A549 (cell line): ENCODE results near the gene INPP4B. TPM values are rescaled to one million over a fixed set of nuclear protein-coding genes. Genes with fewer than 3 reads are reported as not detected.

Source experiments
- ATAC-seq, 2 experiments: fragments of 200-7000 bp in 1 of 2; fragments of >200 bp in 1 of 2; cut with Nextera tagmentation in 1 of 2; cut with Tn5 transposase in 1 of 2; 3 replicates each; pipeline versions ENCODE4 v1.8.0 to v1.9.1; 2018 to 2020; ENCODE audit warnings: mild to moderate bottlenecking in 1 of 2, moderate library complexity in 1 of 2
- CTCF ChIA-PET: fragments of 300-600 bp; sonication (Branson Sonifier 250); formaldehyde crosslinking; extraction: SDS; loops from one replicate; lab custom pipeline; 2021; ENCODE audit warnings: antibody characterized with exemption, inconsistent platforms; lab: Yijun Ruan, JAX
- POLR2A ChIA-PET: fragments of 350-600 bp; formaldehyde crosslinking; extraction: SDS; loops from one replicate; lab custom pipeline; 2021; ENCODE audit warnings: antibody characterized with exemption, inconsistent platforms; lab: Yijun Ruan, JAX
- DNase-seq, 2 experiments: peaks; one replicate each; pipeline versions ENCODE4 v3.0.0 to v3.0.0-alpha.2; 2011 to 2016; ENCODE audit warnings: low read depth in 1 of 2, low spot score in 1 of 2
- FAIRE-seq: peaks from 2 replicates; lab custom pipeline; 2011; peaks lifted over from hg19 to GRCh38; lab: Jason Lieb, UNC
- H3K27ac ChIP-seq, 2 experiments: fragments of >200 bp; sonication (Bioruptor Twin); formaldehyde crosslinking; 3 replicates each; pipeline ENCODE4 v1.5.1; 2016 to 2017
- H3K4me1 ChIP-seq: fragments of >200 bp; sonication (Bioruptor Twin); formaldehyde crosslinking; 3 replicates; pipeline ENCODE4 v1.6.1; 2016
- H3K4me2 ChIP-seq: fragments of >200 bp; sonication (Bioruptor Twin); formaldehyde crosslinking; 3 replicates; pipeline ENCODE4 v1.6.1; 2016
- H3K4me3 ChIP-seq: fragments of >200 bp; sonication (Bioruptor Twin); formaldehyde crosslinking; 3 replicates; pipeline ENCODE4 v1.5.1; 2016
- H3K9me3 ChIP-seq: fragments of >200 bp; sonication (Bioruptor Twin); formaldehyde crosslinking; 3 replicates; pipeline ENCODE4 v1.6.1; 2016
- BHLHE40 ChIP-seq: IDR thresholded peaks from 2 replicates; pipeline ENCODE4 v1.6.1; 2012; ENCODE audit warnings: low read depth, low read length, inconsistent platforms
- CBX2 ChIP-seq: fragments of 200-600 bp; sonication (generic); IDR thresholded peaks from 2 replicates; pipeline ENCODE4 v1.6.1; 2016; ENCODE audit warnings: low read depth, mild to moderate bottlenecking, borderline replicate concordance
- CBX8 ChIP-seq: fragments of 200-600 bp; sonication (generic); IDR thresholded peaks from 2 replicates; pipeline ENCODE4 v1.6.1; 2016
- CEBPB ChIP-seq, 2 experiments: fragments of >200 bp in 1 of 2; sonication (Bioruptor Twin) in 1 of 2; formaldehyde crosslinking in 1 of 2; IDR thresholded peaks; 2 replicates each; pipeline ENCODE4 v1.6.1; 2012 to 2016
- CHD4 ChIP-seq: fragments of 200-600 bp; sonication (generic); IDR thresholded peaks from 2 replicates; pipeline ENCODE4 v1.6.1; 2016; ENCODE audit warnings: antibody characterized with exemption, mild to moderate bottlenecking, borderline replicate concordance
- EHF ChIP-seq: fragments of 250-450 bp; sonication (Bioruptor Pico); IDR thresholded peaks from 2 replicates; pipeline ENCODE4 v1.5.0; 2020; ENCODE audit warnings: mild to moderate bottlenecking
- EHMT2 ChIP-seq: fragments of 200-600 bp; sonication (generic); IDR thresholded peaks from 2 replicates; pipeline ENCODE4 v1.6.1; 2016; ENCODE audit warnings: antibody characterized with exemption, low read depth, mild to moderate bottlenecking, moderate library complexity
- EP300 ChIP-seq, 2 experiments: fragments of >200 bp; sonication (Bioruptor Twin); formaldehyde crosslinking; IDR thresholded peaks; 2 replicates in 1 of 2; 3 replicates in 1 of 2; pipeline ENCODE4 v1.6.1; 2016 to 2017
- ESRRA ChIP-seq: fragments of 150-350 bp; IDR thresholded peaks from 2 replicates; pipeline ENCODE4 v1.6.1; 2014; ENCODE audit warnings: mild to moderate bottlenecking, low read length, borderline replicate concordance
- FOSB ChIP-seq: fragments of 250-450 bp; sonication (Bioruptor Pico); IDR thresholded peaks from 2 replicates; pipeline ENCODE4 v1.5.0; 2020; ENCODE audit warnings: mild to moderate bottlenecking, moderate library complexity
- FOSL2 ChIP-seq, 2 experiments: fragments of 450-650 bp in 1 of 2; fragments of >200 bp in 1 of 2; sonication (Bioruptor Twin) in 1 of 2; formaldehyde crosslinking; IDR thresholded peaks; 2 replicates each; pipeline versions ENCODE4 v1.5.0 to v1.6.1; 2016 to 2020; ENCODE audit warnings: mild to moderate bottlenecking in 1 of 2, moderate library complexity in 1 of 2
- HEYL ChIP-seq: fragments of 250-450 bp; sonication (Bioruptor Pico); IDR thresholded peaks from 2 replicates; pipeline ENCODE4 v1.8.0; 2021; ENCODE audit warnings: mild to moderate bottlenecking, moderate library complexity
- HMGXB4 ChIP-seq: fragments of 250-450 bp; sonication (Bioruptor Pico); IDR thresholded peaks from 2 replicates; pipeline ENCODE4 v1.5.0; 2021; ENCODE audit warnings: mild to moderate bottlenecking, moderate library complexity, borderline replicate concordance
- JUN ChIP-seq, 2 experiments: fragments of >200 bp; sonication (Bioruptor Twin); formaldehyde crosslinking; IDR thresholded peaks; 2 replicates in 1 of 2; 3 replicates in 1 of 2; pipeline ENCODE4 v1.6.1; 2016 to 2017
- JUNB ChIP-seq: fragments of >200 bp; sonication (Bioruptor Twin); formaldehyde crosslinking; IDR thresholded peaks from 2 replicates; pipeline ENCODE4 v1.6.1; 2016
- KDM5A ChIP-seq: fragments of 200-600 bp; sonication (generic); IDR thresholded peaks from 2 replicates; pipeline ENCODE4 v1.6.1; 2016; ENCODE audit warnings: antibody characterized with exemption, mild to moderate bottlenecking
- MAX ChIP-seq: IDR thresholded peaks from 2 replicates; pipeline ENCODE4 v1.6.1; 2012
- MAZ ChIP-seq: fragments of 150-350 bp; IDR thresholded peaks from 2 replicates; pipeline ENCODE4 v1.6.1; 2014; ENCODE audit warnings: antibody characterized with exemption, low read depth, low read length, borderline replicate concordance
- MYC ChIP-seq: IDR thresholded peaks from 2 replicates; pipeline ENCODE4 v1.6.1; 2012; ENCODE audit warnings: mild to moderate bottlenecking, inconsistent platforms, low read length, improper control_type of control experiment, borderline replicate concordance
- NPAS2 ChIP-seq: fragments of 250-450 bp; sonication (Bioruptor Pico); IDR thresholded peaks from 2 replicates; pipeline ENCODE4 v1.8.0; 2022; ENCODE audit warnings: mild to moderate bottlenecking, moderate library complexity, borderline replicate concordance
- POLR2A ChIP-seq: IDR thresholded peaks from 2 replicates; pipeline ENCODE4 v1.6.1; 2012; ENCODE audit warnings: mild to moderate bottlenecking, low read length
- POLR2AphosphoS2 ChIP-seq: conservative IDR thresholded peaks from 2 replicates; pipeline ENCODE4 v1.6.1; 2012; ENCODE audit warnings: low read length, improper control_type of control experiment, inconsistent platforms
- RAD21 ChIP-seq, 2 experiments: fragments of >200 bp in 1 of 2; sonication (Bioruptor Twin) in 1 of 2; formaldehyde crosslinking in 1 of 2; IDR thresholded peaks in 1 of 2; conservative IDR thresholded peaks in 1 of 2; 2 replicates in 1 of 2; 3 replicates in 1 of 2; pipeline ENCODE4 v1.6.1; 2012 to 2018; ENCODE audit warnings: inconsistent platforms in 1 of 2
- RCOR1 ChIP-seq: fragments of 150-350 bp; IDR thresholded peaks from 2 replicates; pipeline ENCODE4 v1.6.1; 2014; ENCODE audit warnings: antibody characterized with exemption, low read length, low read depth
- RFX5 ChIP-seq: fragments of 450-650 bp; IDR thresholded peaks from 2 replicates; pipeline ENCODE4 v1.7.1; 2014; ENCODE audit warnings: antibody characterized with exemption, mild to moderate bottlenecking, moderate library complexity
- RNF2 ChIP-seq: fragments of 200-600 bp; sonication (generic); IDR thresholded peaks from 2 replicates; pipeline ENCODE4 v1.6.1; 2016; ENCODE audit warnings: low read depth, mild to moderate bottlenecking, antibody characterized with exemption, moderate library complexity, borderline replicate concordance
- SREBF2 ChIP-seq: fragments of 450-650 bp; IDR thresholded peaks from 2 replicates; pipeline ENCODE4 v1.6.1; 2014; ENCODE audit warnings: mild to moderate bottlenecking, moderate library complexity
- ZC3H11A ChIP-seq: fragments of 450-650 bp; IDR thresholded peaks from 2 replicates; pipeline ENCODE4 v1.6.1; 2014; ENCODE audit warnings: antibody characterized with exemption, mild to moderate bottlenecking
- ZFP36 ChIP-seq: fragments of 450-650 bp; IDR thresholded peaks from 2 replicates; pipeline ENCODE4 v1.6.1; 2014; ENCODE audit warnings: borderline replicate concordance; ENCODE audit not compliant: partially characterized antibody
- WGBS: methylation state at CpG from one replicate; pipeline ENCODE4 v1.1.6; 2017; ENCODE audit errors: missing lambda C conversion rate; 5-methylcytosine and 5-hydroxymethylcytosine counted together
- polyA plus RNA-seq, 4 experiments: library from polyadenylated mRNA; depleted of rRNA in 3 of 4; stranded (reverse); fragments of >200 nt; fragmentation: RNase III in 1 of 4; extraction: RNeasy Plus Mini Kit Qiagen cat#74134 plus additional on column Dnase treatment in 1 of 4; gene quantifications; 2 replicates in 3 of 4; 3 replicates in 1 of 4; pipeline ENCODE4 v1.2.3, GENCODE V29; 2011 to 2017
- TF ChIP-seq, protein P1 (sequence below): fragments of >200 bp; sonication (Bioruptor Twin); formaldehyde crosslinking; IDR thresholded peaks from 3 replicates; pipeline ENCODE4 v1.6.1; 2016

Gene INPP4B
- polyA plus RNA-seq, 2 of the 4 experiments (the other 2 are of a cell fraction), result 7.2 to 14.9 TPM

- POLR2A ChIA-PET, result no interaction called here
- TF ChIP-seq RAD21 (conservative IDR thresholded peaks at IDR 0.05 in 1 of 2, IDR thresholded peaks at IDR 0.05 in 1 of 2) (no peak), MYC (no peak), ESRRA (no peak), ZC3H11A (no peak), FOSL2 (IDR thresholded peaks at IDR 0.05) (no peak), FOSL2 (CRISPR knock-in tag; IDR thresholded peaks at IDR 0.05) (no peak), MAZ (no peak), NPAS2 (CRISPR knock-in tag) (no peak), POLR2A (no peak), POLR2AphosphoS2 (no peak), CEBPB (IDR thresholded peaks at IDR 0.05) (no peak), HMGXB4 (no peak), RCOR1 (no peak), RNF2 (no peak), FOSB (CRISPR knock-in tag) (no peak)
- TF ChIP-seq, protein P1, sequence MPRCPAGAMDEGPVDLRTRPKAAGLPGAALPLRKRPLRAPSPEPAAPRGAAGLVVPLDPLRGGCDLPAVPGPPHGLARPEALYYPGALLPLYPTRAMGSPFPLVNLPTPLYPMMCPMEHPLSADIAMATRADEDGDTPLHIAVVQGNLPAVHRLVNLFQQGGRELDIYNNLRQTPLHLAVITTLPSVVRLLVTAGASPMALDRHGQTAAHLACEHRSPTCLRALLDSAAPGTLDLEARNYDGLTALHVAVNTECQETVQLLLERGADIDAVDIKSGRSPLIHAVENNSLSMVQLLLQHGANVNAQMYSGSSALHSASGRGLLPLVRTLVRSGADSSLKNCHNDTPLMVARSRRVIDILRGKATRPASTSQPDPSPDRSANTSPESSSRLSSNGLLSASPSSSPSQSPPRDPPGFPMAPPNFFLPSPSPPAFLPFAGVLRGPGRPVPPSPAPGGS, result no peak
- TF ChIP-seq, all 56 proteins: peak for 0
- H3K27ac ChIP-seq, result no peak overlapping the region
- ATAC-seq (no peak; a peak in 1 of 6 replicates), DNase-seq (no peak), FAIRE-seq (no peak)
- no peaks in the 10 kb centered on the region for H3K9me3 ChIP-seq
- no peaks in the 10 kb centered on the region for H3K4me1 ChIP-seq
- no peak overlapping the region for H3K4me3 ChIP-seq
- 79% methylated on average over 2 of the region's 2 CpGs for WGBS
- no peak overlapping the region for H3K4me2 ChIP-seq
- CTCF ChIA-PET, result no interaction called here
These were observed 396.2 kb downstream of the INPP4B start for GRCh38 chr4:142449771-142450373.

DNA sequence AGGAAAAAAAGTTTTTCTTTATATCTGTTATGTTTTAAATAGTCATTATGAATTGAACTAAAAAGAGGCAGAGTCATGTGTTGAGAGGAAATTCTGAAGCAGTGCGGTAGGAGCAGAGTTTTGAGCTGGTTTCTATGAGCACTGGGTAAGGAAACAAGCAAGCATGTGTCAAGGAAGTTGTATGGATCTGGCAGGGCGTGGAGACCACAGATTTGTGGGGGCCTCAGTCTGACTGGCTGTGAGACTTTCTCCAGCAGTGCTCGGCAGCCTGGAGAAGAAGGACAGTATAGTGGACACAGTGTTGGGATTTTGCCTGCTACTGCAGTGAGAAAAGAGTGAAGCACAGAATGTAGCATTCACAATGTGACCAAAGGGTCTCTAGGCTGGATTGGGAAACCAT is 399.1 kb downstream of the INPP4B start:
- no peak overlapping the region for H3K27ac ChIP-seq
- ATAC-seq, result no peak
- H3K4me2 ChIP-seq, result no peak overlapping the region
- H3K9me3 ChIP-seq, result no peaks in the 10 kb centered on the region
- no peaks in the 10 kb centered on the region for H3K4me1 ChIP-seq
- H3K4me3 ChIP-seq, result no peak overlapping the region
- CTCF ChIA-PET, result no interaction called here
- 97% methylated on average over 3 of the region's 3 CpGs for WGBS
- TF ChIP-seq ZFP36 (no peak), ZC3H11A (no peak), HEYL (no peak)
- TF ChIP-seq, all 56 proteins: peak for 0
- no peak for DNase-seq
- POLR2A ChIA-PET, result no interaction called here
- no peak for FAIRE-seq

DNA sequence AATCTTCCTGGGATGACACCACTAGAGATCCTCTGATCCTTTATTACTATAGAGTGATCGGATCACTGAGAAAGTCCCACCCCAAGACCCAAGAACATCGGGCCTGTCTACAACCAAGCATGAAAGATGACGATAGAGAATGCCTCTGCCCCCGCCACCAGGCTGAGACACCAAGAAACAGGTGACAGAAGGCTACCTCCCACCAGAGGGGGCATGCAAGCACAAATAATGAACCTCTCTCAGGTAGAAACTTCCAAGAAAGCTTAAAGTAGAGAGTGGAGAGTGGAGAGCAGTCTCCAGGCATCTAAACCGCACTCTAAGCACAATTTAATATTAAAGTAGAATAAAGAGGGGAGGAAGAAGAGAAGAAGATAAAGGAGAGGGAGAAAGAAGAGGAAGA is 402.6 kb downstream of the INPP4B start:
- ATAC-seq (no peak), FAIRE-seq (no peak)
- H3K9me3 ChIP-seq, result 0 out of 3 replicates have a peak, but pooled peaks cover 2% of the 10 kb centered on the region
- H3K4me2 ChIP-seq, result no peak overlapping the region
- CTCF ChIA-PET, result interaction anchor here (0.6 kb wide), 1 partner anchor 90 kb away, joined by 3 read pairs; no protein-coding TSS in a partner anchor
- 81% methylated on average over 5 of the region's 5 CpGs for WGBS
- H3K4me1 ChIP-seq, result 0 out of 3 replicates have a peak, but pooled peaks cover 3% of the 10 kb centered on the region
- no peak overlapping the region for H3K27ac ChIP-seq
- TF ChIP-seq EP300 (IDR thresholded peaks at IDR 0.05), result no peak
- TF ChIP-seq HMGXB4, result no peak
- no peak for TF ChIP-seq EHMT2
- TF ChIP-seq CEBPB (IDR thresholded peaks at IDR 0.05), result no peak
- no peak for TF ChIP-seq NPAS2 (CRISPR knock-in tag)
- no peak for TF ChIP-seq CBX2
- no peak for TF ChIP-seq BHLHE40
- no peak for TF ChIP-seq MAX
- no peak for TF ChIP-seq CHD4
- TF ChIP-seq RAD21 (conservative IDR thresholded peaks at IDR 0.05 in 1 of 2, IDR thresholded peaks at IDR 0.05 in 1 of 2), result no peak
- no peak for TF ChIP-seq EHF (CRISPR knock-in tag)
- TF ChIP-seq KDM5A, result no peak
- no peak for TF ChIP-seq JUN (IDR thresholded peaks at IDR 0.05)
- no peak for TF ChIP-seq SREBF2
- no peak for TF ChIP-seq CBX8
- TF ChIP-seq FOSL2 (IDR thresholded peaks at IDR 0.05), result no peak
- TF ChIP-seq FOSL2 (CRISPR knock-in tag; IDR thresholded peaks at IDR 0.05), result no peak
- no peak for TF ChIP-seq RFX5
- no peak for TF ChIP-seq JUNB
- TF ChIP-seq, all 56 proteins: peak for 0
- POLR2A ChIA-PET, result no interaction called here
- no peak overlapping the region for H3K4me3 ChIP-seq
- DNase-seq, result no peak
